ENCODE data around the gene HDGF. TPM values are rescaled to one million over a fixed set of nuclear protein-coding genes. Genes with fewer than 3 reads are reported as not detected.

Gene HDGF
- total RNA-seq, 1 donor from 2014 or later, result 246 TPM

GRCh38 chr1:156749419-156750118 lies 1.9 kb downstream of the HDGF start:
- H3K27ac Mint-ChIP-seq, result peak overlapping the region; percentile 97
- DNase-seq (ENCODE audit: low spot score), result no peak
- peaks cover 4% of the 10 kb centered on the region for H3K27me3 Mint-ChIP-seq (ENCODE audit: insufficient read depth, low read depth)
- Histone ChIP-seq H3K4me2 (peak overlapping the region; percentile 100), H3K9ac (peak overlapping the region; percentile 85), H3F3A (ENCODE audit: low read depth) (peaks cover 65% of the 10 kb centered on the region), H4K20me1 (ENCODE audit: low read depth) (peaks cover 29% of the 10 kb centered on the region), H3K9me3 (ENCODE audit: low read depth) (no peaks in the 10 kb centered on the region), H3K36me3 (no peaks in the 10 kb centered on the region), H3K79me2 (ENCODE audit: low read depth) (peaks cover 93% of the 10 kb centered on the region), H3K4me1 (peaks cover 43% of the 10 kb centered on the region), H3K4me3 (peak overlapping the region; percentile 100), H2AFZ (replicated peaks) (no peak overlapping the region), H3K27ac (peak overlapping the region; percentile 95), H3K27me3 (no peaks in the 10 kb centered on the region)
- H3K4me1 Mint-ChIP-seq, result peaks cover 67% of the 10 kb centered on the region
- H3K36me3 Mint-ChIP-seq, result peaks cover 8% of the 10 kb centered on the region
- TF ChIP-seq CTCF (IDR thresholded peaks at IDR 0.05) (no peak), EZH2phosphoT487 (IDR thresholded peaks at IDR 0.05) (no peak), EZH2 (IDR thresholded peaks at IDR 0.05) (no peak)
- H3K9me3 Mint-ChIP-seq, result no peaks in the 10 kb centered on the region
- peak overlapping the region; percentile 100 for H3K4me3 Mint-ChIP-seq

GRCh38 chr1:156748670-156749418 lies 2.6 kb downstream of the HDGF start:
- peak overlapping the region; percentile 95 for H3K27ac ChIP-seq
- peaks cover 4% of the 10 kb centered on the region for H3K27me3 Mint-ChIP-seq (ENCODE audit: insufficient read depth, low read depth)
- DNase-seq (ENCODE audit: low spot score), result no peak

More at GRCh38 chr1:156748670-156749418, 2.6 kb downstream of the HDGF start:
- TF ChIP-seq CTCF (IDR thresholded peaks at IDR 0.05), result no peak
- no peak for TF ChIP-seq EZH2 (IDR thresholded peaks at IDR 0.05)
- no peak for TF ChIP-seq EZH2phosphoT487 (IDR thresholded peaks at IDR 0.05)
- Histone ChIP-seq H3K4me1 (peaks cover 43% of the 10 kb centered on the region), H3K36me3 (no peaks in the 10 kb centered on the region), H3K4me3 (peak overlapping the region; percentile 100), H3K79me2 (ENCODE audit: low read depth) (peaks cover 95% of the 10 kb centered on the region), H2AFZ (replicated peaks) (no peak overlapping the region), H3K9ac (no peak overlapping the region), H3K9me3 (ENCODE audit: low read depth) (no peaks in the 10 kb centered on the region), H4K20me1 (ENCODE audit: low read depth) (peaks cover 29% of the 10 kb centered on the region), H3F3A (ENCODE audit: low read depth) (peaks cover 62% of the 10 kb centered on the region), H3K27me3 (no peaks in the 10 kb centered on the region), H3K4me2 (peak overlapping the region; percentile 100)
- peak overlapping the region; percentile 97 for H3K27ac Mint-ChIP-seq
- H3K4me1 Mint-ChIP-seq, result peaks cover 67% of the 10 kb centered on the region
- H3K4me3 Mint-ChIP-seq, result peak overlapping the region; percentile 100
- no peaks in the 10 kb centered on the region for H3K9me3 Mint-ChIP-seq
- peaks cover 10% of the 10 kb centered on the region for H3K36me3 Mint-ChIP-seq
